Fibroblast of pulmonary artery (primary cell): ENCODE measurements around the gene TMEM107.

Experiments
- DNase-seq: peaks from one replicate; pipeline ENCODE4 v3.0.0-alpha.2; 2010; ENCODE audit warnings: low read depth
- H3K4me3 ChIP-seq: replicated peaks from 2 replicates; pipeline ENCODE4 v1.5.1; 2011; ENCODE audit warnings: low read depth, mild to moderate bottlenecking, control low read depth, low read length, moderate library complexity
- CTCF ChIP-seq: IDR thresholded peaks from 2 replicates; pipeline ENCODE4 v1.5.1; 2011; ENCODE audit warnings: mild to moderate bottlenecking, control low read depth, low read length, inconsistent platforms; ENCODE audit errors: missing control alignments

The TMEM107 gene

DNA sequence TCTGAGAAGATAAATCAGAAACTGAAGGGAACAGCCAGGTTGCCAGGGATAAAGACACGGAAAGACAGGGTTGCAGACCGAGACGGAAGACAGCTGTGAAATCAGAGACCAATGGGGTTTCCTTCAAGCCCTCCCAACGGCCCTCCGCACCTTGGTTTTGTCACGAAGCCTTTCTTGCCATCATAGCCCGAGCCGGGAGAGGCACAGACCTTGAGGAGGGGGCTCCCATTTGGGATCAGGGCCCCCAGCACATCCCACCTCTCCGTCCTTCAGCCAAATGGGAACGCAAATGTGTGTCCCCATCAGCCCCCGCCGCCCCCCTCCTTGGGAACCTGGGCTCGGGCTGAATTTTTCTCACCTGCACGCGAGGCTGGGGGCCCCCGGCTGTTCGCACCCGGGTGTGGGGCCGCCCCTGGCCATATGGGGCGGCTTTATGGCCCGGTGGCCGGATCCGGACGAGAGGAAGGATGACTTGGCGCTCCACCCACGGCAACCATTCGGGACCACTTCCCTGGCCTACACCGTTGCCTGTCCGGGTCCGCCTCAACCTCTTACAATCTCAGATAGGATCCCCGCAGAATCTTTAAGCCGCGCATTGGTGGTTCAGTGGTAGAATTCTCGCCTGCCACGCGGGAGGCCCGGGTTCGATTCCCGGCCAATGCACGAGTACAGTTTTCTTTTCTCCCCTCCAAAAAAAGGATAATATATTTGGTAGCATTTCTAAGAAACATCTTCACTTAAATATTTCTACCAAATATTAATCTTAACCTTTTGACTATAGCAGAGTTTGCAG is 50.8 kb downstream of the TMEM107 start:
- H3K4me3 ChIP-seq, result peak overlapping the region; percentile 71
- TF ChIP-seq CTCF, result no peak
- peak; percentile 69 for DNase-seq

GRCh38 chr17:8124350-8125153 is 51.6 kb downstream of the TMEM107 start:
- no peak for TF ChIP-seq CTCF
- H3K4me3 ChIP-seq, result peak overlapping the region; percentile 54
- DNase-seq, result no peak

DNA sequence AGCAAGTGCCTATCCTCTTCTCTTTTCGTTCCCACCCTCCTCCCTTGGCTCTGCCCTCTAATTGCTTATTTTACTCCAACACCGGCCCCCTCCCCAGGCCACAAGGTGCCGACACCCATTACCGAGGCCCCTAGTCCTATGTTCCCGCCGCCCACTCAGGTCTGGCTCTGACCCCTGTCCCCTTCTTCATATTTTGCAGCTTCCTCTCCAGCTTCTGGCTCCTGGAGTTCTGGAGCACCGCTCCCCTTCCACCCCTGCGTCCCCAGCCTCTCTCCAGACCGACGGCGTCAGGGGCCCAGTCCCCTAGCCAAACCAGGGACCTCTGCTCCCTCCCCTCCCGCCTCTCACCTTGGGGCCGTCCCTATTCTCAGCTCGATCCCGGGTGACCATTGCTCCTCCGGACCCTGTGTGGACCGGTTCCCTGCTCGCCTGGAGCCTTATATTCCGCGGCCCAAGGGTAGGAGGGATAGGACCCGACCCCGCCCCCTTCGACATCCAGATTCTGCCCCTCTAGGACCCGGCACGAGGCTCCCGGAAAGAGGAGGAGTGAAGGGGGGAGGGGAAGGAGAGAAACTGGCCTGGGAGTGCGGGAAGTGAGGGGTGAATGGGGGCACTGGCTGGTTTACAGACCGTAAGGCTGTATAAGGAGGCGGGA is 52.4 kb downstream of the TMEM107 start, which contains the start of gene HES7:
Gene HES7 (minus strand): TSS at position 412 of the 655 bp plus-strand sequence. CDS start 22 bp downstream, at position 390.
- DNase-seq, result no peak
- H3K4me3 ChIP-seq, result peak within 1 kb of the TSS; percentile 54
- no peak for TF ChIP-seq CTCF

GRCh38 chr17:8122924-8123694 is 53.1 kb downstream of the TMEM107 start:
- peak overlapping the region; percentile 54 for H3K4me3 ChIP-seq
- no peak for DNase-seq
- no peak for TF ChIP-seq CTCF
